K562 (cell line): Measurements from ENCODE around the gene SLC18A3. TPM values are rescaled to one million over a fixed set of nuclear protein-coding genes. Genes with fewer than 3 reads are reported as not detected.

Experiments used
- ARID1B ChIP-seq: fragments of 450-650 bp; IDR thresholded peaks from 2 replicates; pipeline ENCODE4 v1.6.1; 2016; ENCODE audit warnings: antibody characterized with exemption, mild to moderate bottlenecking, inconsistent platforms
- BHLHE40 ChIP-seq: IDR thresholded peaks from 2 replicates; pipeline ENCODE4 v1.6.1; 2011; ENCODE audit warnings: low read length, improper control_type of control experiment
- BRD9 ChIP-seq: fragments of 450-650 bp; IDR thresholded peaks from 2 replicates; pipeline ENCODE4 v1.6.1; 2018; ENCODE audit warnings: low read depth; ENCODE audit not compliant: partially characterized antibody
- DEAF1 ChIP-seq: fragments of 450-650 bp; formaldehyde crosslinking; IDR thresholded peaks from 2 replicates; pipeline ENCODE4 v1.4.0; 2020; ENCODE audit warnings: mild to moderate bottlenecking, moderate library complexity
- HSF4 ChIP-seq: fragments of 250-450 bp; sonication (Bioruptor Pico); IDR thresholded peaks from 2 replicates; pipeline ENCODE4 v2.1.2; 2022; ENCODE audit warnings: mild to moderate bottlenecking, moderate library complexity, borderline replicate concordance
- JUND ChIP-seq, 2 experiments: IDR thresholded peaks; 2 replicates in 1 of 2; 3 replicates in 1 of 2; pipeline ENCODE4 v1.6.1; 2011; ENCODE audit warnings: borderline replicate concordance in 2 of 2, low read depth in 2 of 2, low read length in 2 of 2, improper control_type of control experiment in 1 of 2, missing biosample characterization in 1 of 2, missing genetic modification characterization in 1 of 2, missing genetic modification reagents in 1 of 2
- MGA ChIP-seq: fragments of 450-650 bp; IDR thresholded peaks from 2 replicates; pipeline ENCODE4 v1.6.1; 2016; ENCODE audit warnings: mild to moderate bottlenecking, moderate library complexity
- MTA2 ChIP-seq: fragments of 450-650 bp; IDR thresholded peaks from 2 replicates; pipeline ENCODE4 v1.6.1; 2016; ENCODE audit warnings: low read depth
- NFYB ChIP-seq: IDR thresholded peaks from 2 replicates; pipeline ENCODE4 v1.6.1; 2011; ENCODE audit warnings: mild to moderate bottlenecking, moderate library complexity; ENCODE audit not compliant: insufficient read length; ENCODE audit errors: extremely low read depth
- SAP30 ChIP-seq: fragments of 200-600 bp; sonication (generic); IDR thresholded peaks from 2 replicates; pipeline ENCODE4 v1.6.1; 2012; ENCODE audit warnings: borderline replicate concordance, low read depth, mild to moderate bottlenecking, moderate library complexity, low read length, control low read depth, inconsistent platforms; ENCODE audit not compliant: insufficient read depth, poor library complexity, severe bottlenecking
- TBP ChIP-seq: optimal IDR thresholded peaks from 2 replicates; pipeline ENCODE3; 2011; ENCODE audit warnings: low read depth, low read length, improper control_type of control experiment
- ZBTB43 ChIP-seq: sonication (generic); formaldehyde crosslinking; IDR thresholded peaks from 2 replicates; pipeline ENCODE4 v1.8.0; 2023; ENCODE audit warnings: mild to moderate bottlenecking, missing genetic modification reagents
- ZEB2 ChIP-seq: fragments of 450-650 bp; IDR thresholded peaks from 2 replicates; pipeline ENCODE4 v1.6.1; 2016
- polyA plus RNA-seq, 8 experiments: library from polyadenylated mRNA; depleted of rRNA in 4 of 8; stranded (reverse) in 5 of 8; unstranded in 3 of 8; fragments of >200 nt; fragmentation: Nextera tagmentation in 2 of 8; fragmentation: Illumina TruSeq in 1 of 8; extraction: Ambion mirVana in 2 of 8; extraction: Trizol in 1 of 8; gene quantifications; 2 replicates each; pipeline versions ENCODE4 v1.2.1 to v1.2.3, GENCODE V29; 2011 to 2014; ENCODE audit warnings: inconsistent platforms in 1 of 8, missing spikeins in 1 of 8
- total RNA-seq, 7 experiments: library from RNA; depleted of rRNA in 6 of 7; stranded (reverse); fragments of >200 nt in 6 of 7; fragmentation: Illumina TruSeq in 2 of 7; extraction: Trizol in 2 of 7; gene quantifications; 2 replicates each; pipeline versions ENCODE4 v1.2.1 to v1.2.3, GENCODE V29; 2011 to 2021; ENCODE audit warnings: low replicate concordance in 1 of 7

Gene SLC18A3
- total and polyA plus RNA-seq, 9 of the 15 experiments (the other 6 are each of a cell fraction or from before 2014, with no cell fraction given), result not detected

- TF ChIP-seq MGA (no peak), BRD9 (peak; percentile 42), HSF4 (CRISPR knock-in tag) (no peak), SAP30 (no peak), MTA2 (no peak), ZBTB43 (CRISPR knock-in tag) (no peak), ARID1B (no peak), JUND (IDR thresholded peaks at IDR 0.05; ENCODE audit: borderline replicate concordance, low read depth, low read length) (0 out of 2 replicates have a peak, but pooled peaks have one; percentile 13), JUND (tag; IDR thresholded peaks at IDR 0.05; ENCODE audit: borderline replicate concordance, low read depth, low read length) (no peak), TBP (no peak), BHLHE40 (0 out of 2 replicates have a peak, but pooled peaks have one; percentile 8), DEAF1 (CRISPR knock-in tag) (peak; percentile 72), ZEB2 (no peak), NFYB (no peak)
Measured at GRCh38 chr10:49594594-49594993, 15.5 kb upstream of the SLC18A3 start (continued).
